ENCODE results near the gene RLN1.

RLN1 gene

DNA sequence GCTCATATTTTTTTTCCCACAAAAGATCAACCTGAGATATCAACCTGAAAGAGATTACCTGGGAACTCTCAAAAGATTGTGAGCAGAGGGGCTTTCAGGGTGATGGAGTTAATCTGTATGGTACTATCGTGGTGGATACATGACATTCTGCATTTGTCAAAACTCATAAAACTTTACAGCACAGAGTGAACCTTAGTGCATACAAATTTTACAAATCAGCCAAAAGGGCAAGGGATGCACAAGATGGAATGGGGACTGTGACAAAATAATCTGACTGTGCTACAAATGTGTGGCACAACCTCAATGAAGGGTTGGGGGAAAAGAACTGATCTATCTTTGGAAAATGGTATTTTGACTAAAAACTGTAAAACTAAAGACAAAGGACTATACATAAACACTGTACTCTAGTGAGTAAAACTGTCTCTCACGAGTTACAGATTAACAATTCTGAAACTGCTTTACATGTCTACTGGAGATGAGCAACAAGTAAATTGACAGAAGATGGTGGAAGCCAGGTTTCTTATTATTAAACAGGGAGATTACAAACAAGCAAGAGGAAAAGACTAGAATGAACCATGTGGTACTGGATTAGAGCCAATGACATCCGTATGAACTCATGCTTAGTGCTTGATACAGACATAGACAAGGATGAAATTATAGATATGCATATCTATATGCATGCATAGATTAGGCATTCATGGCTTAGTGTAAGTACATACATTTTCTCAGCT is 24.8 kb upstream of the RLN1 start:
- Histone ChIP-seq H4K8ac (ENCODE audit: low read depth, low read length) (no peak overlapping the region), H2BK120ac (ENCODE audit: low read depth, low read length) (no peak overlapping the region), H2AK5ac (ENCODE audit: low read depth, low read length) (no peak overlapping the region), H2AFZ (ENCODE audit: low read length) (no peak overlapping the region), H3K23ac (ENCODE audit: low read depth, low read length, poor library complexity) (no peak overlapping the region), H3K4me2 (ENCODE audit: insufficient read depth, low read length, poor library complexity, severe bottlenecking) (no peak overlapping the region), H3K4me1 (ENCODE audit: control insufficient read depth in 2 of 2, insufficient read depth in 1 of 2, low read depth in 1 of 2, low read length in 2 of 2) (no peaks in the 10 kb centered on the region), H2BK12ac (ENCODE audit: low read length) (no peak overlapping the region), H3K36me3 (replicated peaks in 1 of 2; ENCODE audit: control insufficient read depth in 2 of 2, insufficient read depth in 2 of 2, low read length in 2 of 2) (no peaks in the 10 kb centered on the region), H3K9me3 (replicated peaks in 1 of 2; ENCODE audit: control insufficient read depth in 2 of 2, insufficient read depth in 1 of 2, low read depth in 1 of 2, low read length in 2 of 2) (no peaks in the 10 kb centered on the region), H3K9ac (ENCODE audit: low read depth, low read length, poor library complexity) (no peak overlapping the region), H3K18ac (ENCODE audit: low read length) (no peak overlapping the region), H2BK5ac (ENCODE audit: low read length) (no peak overlapping the region), H3K4me3 (ENCODE audit: low read length in 2 of 2) (no peak overlapping the region), H3K14ac (ENCODE audit: low read length) (no peak overlapping the region), H4K91ac (ENCODE audit: low read depth, low read length, poor library complexity) (no peak overlapping the region), H3K79me1 (ENCODE audit: low read depth, low read length) (no peaks in the 10 kb centered on the region), H3K4ac (ENCODE audit: low read length) (no peak overlapping the region), H3K27me3 (ENCODE audit: control insufficient read depth in 3 of 3, insufficient read depth in 3 of 3, low read depth in 1 of 3, low read length in 3 of 3) (no peaks in the 10 kb centered on the region), H3K27ac (replicated peaks; ENCODE audit: low read length) (no peak overlapping the region), H2BK15ac (ENCODE audit: low read length) (no peak overlapping the region)
- no peak for DNase-seq (ENCODE audit: low spot score)
- WGBS, 2 donors (ENCODE audit: extremely low coverage in 2 of 2, insufficient read length in 2 of 2, insufficient replicate concordance in 1 of 2), result no CpG with 5 or more reads among the region's 3 CpGs

DNA sequence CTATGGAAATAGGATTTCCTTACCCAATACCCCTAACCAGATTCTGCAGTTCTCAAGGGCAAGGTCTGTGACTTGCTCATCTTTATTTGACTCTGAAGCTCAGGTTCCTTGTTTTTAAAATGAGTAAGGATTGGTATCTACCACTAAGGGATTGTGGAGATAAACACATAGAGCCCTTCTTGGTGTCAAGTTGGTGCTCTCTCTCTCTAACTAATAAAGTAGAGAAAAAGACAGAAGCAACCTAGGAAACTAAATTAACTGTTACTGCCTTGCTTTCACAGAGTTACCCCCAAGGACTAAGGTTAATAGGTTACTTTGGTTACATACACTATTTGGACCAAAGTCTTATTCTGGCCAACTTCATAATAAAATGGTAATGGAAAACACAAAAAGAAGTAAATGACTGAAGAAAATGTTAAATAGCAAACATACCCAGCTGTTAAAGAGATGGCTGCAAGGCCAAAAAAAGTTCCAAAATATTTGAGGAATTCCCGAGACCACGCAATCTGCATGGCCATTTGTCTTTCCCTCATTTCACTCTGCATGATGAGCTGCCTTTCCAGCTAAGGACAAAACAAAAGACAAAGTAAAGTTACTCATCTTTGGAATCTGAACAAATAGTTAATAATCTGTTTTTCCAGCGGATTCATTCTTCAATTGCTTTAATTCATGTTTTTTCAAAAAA is 21.8 kb upstream of the RLN1 start:
- Histone ChIP-seq H2BK5ac (ENCODE audit: low read length) (no peak overlapping the region), H2AFZ (ENCODE audit: low read length) (no peak overlapping the region), H3K14ac (ENCODE audit: low read length) (no peak overlapping the region), H3K79me1 (ENCODE audit: low read depth, low read length) (no peaks in the 10 kb centered on the region), H3K27me3 (ENCODE audit: control insufficient read depth in 3 of 3, insufficient read depth in 3 of 3, low read depth in 1 of 3, low read length in 3 of 3) (no peaks in the 10 kb centered on the region), H3K4me2 (ENCODE audit: insufficient read depth, low read length, poor library complexity, severe bottlenecking) (no peak overlapping the region), H3K27ac (replicated peaks; ENCODE audit: low read length) (no peak overlapping the region), H4K8ac (ENCODE audit: low read depth, low read length) (no peak overlapping the region), H4K91ac (ENCODE audit: low read depth, low read length, poor library complexity) (no peak overlapping the region), H3K4me1 (ENCODE audit: control insufficient read depth in 2 of 2, insufficient read depth in 1 of 2, low read depth in 1 of 2, low read length in 2 of 2) (no peaks in the 10 kb centered on the region), H3K18ac (ENCODE audit: low read length) (no peak overlapping the region), H2BK15ac (ENCODE audit: low read length) (no peak overlapping the region), H2BK12ac (ENCODE audit: low read length) (no peak overlapping the region), H3K9me3 (replicated peaks in 1 of 2; ENCODE audit: control insufficient read depth in 2 of 2, insufficient read depth in 1 of 2, low read depth in 1 of 2, low read length in 2 of 2) (no peaks in the 10 kb centered on the region), H3K4ac (ENCODE audit: low read length) (no peak overlapping the region), H3K23ac (ENCODE audit: low read depth, low read length, poor library complexity) (no peak overlapping the region), H3K36me3 (replicated peaks in 1 of 2; ENCODE audit: control insufficient read depth in 2 of 2, insufficient read depth in 2 of 2, low read length in 2 of 2) (no peaks in the 10 kb centered on the region), H3K9ac (ENCODE audit: low read depth, low read length, poor library complexity) (no peak overlapping the region), H2AK5ac (ENCODE audit: low read depth, low read length) (no peak overlapping the region), H2BK120ac (ENCODE audit: low read depth, low read length) (no peak overlapping the region), H3K4me3 (ENCODE audit: low read length in 2 of 2) (no peak overlapping the region)
- no peak for DNase-seq (ENCODE audit: low spot score)
- no CpG with 5 or more reads among the region's 3 CpGs for WGBS, 2 donors (ENCODE audit: extremely low coverage in 2 of 2, insufficient read length in 2 of 2, insufficient replicate concordance in 1 of 2)

DNA sequence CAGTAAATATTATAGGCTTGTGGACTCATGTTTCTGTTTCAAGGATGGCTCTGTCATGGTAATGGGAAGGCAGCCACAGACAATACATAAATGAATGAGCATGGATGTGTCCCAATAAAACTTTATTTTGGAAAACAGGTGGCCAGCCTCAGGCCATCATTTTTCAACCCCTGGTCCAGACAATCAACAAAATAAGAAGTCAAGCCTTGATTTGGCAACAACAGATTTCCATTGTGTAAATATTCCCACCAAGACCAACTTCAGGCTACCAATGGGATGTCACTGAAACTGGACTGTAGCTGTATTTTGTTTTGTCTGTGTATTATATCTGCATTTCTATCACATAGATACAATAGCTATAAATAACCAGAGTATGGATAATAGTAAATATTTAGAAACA is 20.7 kb upstream of the RLN1 start:
- no peaks in the 10 kb centered on the region for H3K27me3 ChIP-seq (ENCODE audit: control insufficient read depth in 3 of 3, insufficient read depth in 3 of 3, low read depth in 1 of 3, low read length in 3 of 3)
- no peak overlapping the region for H4K91ac ChIP-seq (ENCODE audit: low read depth, low read length, poor library complexity)
- H3K4me3 ChIP-seq (ENCODE audit: low read length in 2 of 2), result no peak overlapping the region
- no peak overlapping the region for H3K4me2 ChIP-seq (ENCODE audit: insufficient read depth, low read length, poor library complexity, severe bottlenecking)
- no peak overlapping the region for H2BK12ac ChIP-seq (ENCODE audit: low read length)
- H3K9ac ChIP-seq (ENCODE audit: low read depth, low read length, poor library complexity), result no peak overlapping the region
- DNase-seq (ENCODE audit: low spot score), result no peak
- H3K14ac ChIP-seq (ENCODE audit: low read length), result no peak overlapping the region
- no peaks in the 10 kb centered on the region for H3K9me3 ChIP-seq (replicated peaks in 1 of 2; ENCODE audit: control insufficient read depth in 2 of 2, insufficient read depth in 1 of 2, low read depth in 1 of 2, low read length in 2 of 2)
- H2BK15ac ChIP-seq (ENCODE audit: low read length), result no peak overlapping the region
- H3K79me1 ChIP-seq (ENCODE audit: low read depth, low read length), result no peaks in the 10 kb centered on the region
- H2AK5ac ChIP-seq (ENCODE audit: low read depth, low read length), result no peak overlapping the region
- no peak overlapping the region for H4K8ac ChIP-seq (ENCODE audit: low read depth, low read length)
- no peaks in the 10 kb centered on the region for H3K4me1 ChIP-seq (ENCODE audit: control insufficient read depth in 2 of 2, insufficient read depth in 1 of 2, low read depth in 1 of 2, low read length in 2 of 2)
- H3K4ac ChIP-seq (ENCODE audit: low read length), result no peak overlapping the region
- H3K23ac ChIP-seq (ENCODE audit: low read depth, low read length, poor library complexity), result no peak overlapping the region
- no peak overlapping the region for H2AFZ ChIP-seq (ENCODE audit: low read length)
- no peak overlapping the region for H3K27ac ChIP-seq (replicated peaks; ENCODE audit: low read length)
- no peak overlapping the region for H2BK5ac ChIP-seq (ENCODE audit: low read length)
- H3K18ac ChIP-seq (ENCODE audit: low read length), result no peak overlapping the region
- no peak overlapping the region for H2BK120ac ChIP-seq (ENCODE audit: low read depth, low read length)
- no peaks in the 10 kb centered on the region for H3K36me3 ChIP-seq (replicated peaks in 1 of 2; ENCODE audit: control insufficient read depth in 2 of 2, insufficient read depth in 2 of 2, low read length in 2 of 2)

DNA sequence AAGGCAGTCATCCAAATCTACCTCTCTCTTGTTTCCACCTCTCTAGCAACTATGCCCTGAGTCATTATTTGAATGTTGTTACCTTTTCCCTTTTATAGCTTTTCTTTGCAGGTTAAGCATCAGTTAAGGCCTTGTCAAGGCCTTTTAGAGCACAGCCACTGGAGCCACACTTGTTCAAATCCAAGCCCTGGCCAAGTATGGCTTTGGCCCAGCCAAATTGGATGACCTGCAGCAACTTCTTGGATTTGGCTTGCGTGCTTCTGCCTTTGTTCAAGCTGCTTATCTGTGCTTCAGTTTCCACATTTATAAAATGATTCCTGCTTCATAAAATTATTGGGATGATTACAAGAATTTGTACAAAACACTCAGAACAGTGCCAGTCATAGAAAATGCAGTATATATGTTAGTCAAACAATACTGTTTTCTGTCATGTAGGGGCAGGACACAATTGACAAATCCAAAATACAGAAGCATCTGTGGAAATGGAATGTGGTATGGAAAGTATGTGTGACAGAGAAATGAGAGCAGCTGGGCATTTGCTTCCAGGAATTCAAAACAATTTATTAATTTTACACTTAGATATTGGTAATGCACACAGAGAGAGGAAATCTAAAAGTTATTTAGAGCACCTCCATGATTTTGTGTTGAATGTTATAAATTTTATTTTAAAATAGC is 17.9 kb upstream of the RLN1 start:
- H3K9me3 ChIP-seq (replicated peaks in 1 of 2; ENCODE audit: control insufficient read depth in 2 of 2, insufficient read depth in 1 of 2, low read depth in 1 of 2, low read length in 2 of 2), result no peaks in the 10 kb centered on the region
- no peak overlapping the region for H2BK15ac ChIP-seq (ENCODE audit: low read length)
- no peaks in the 10 kb centered on the region for H3K4me1 ChIP-seq (ENCODE audit: control insufficient read depth in 2 of 2, insufficient read depth in 1 of 2, low read depth in 1 of 2, low read length in 2 of 2)
- no peaks in the 10 kb centered on the region for H3K79me1 ChIP-seq (ENCODE audit: low read depth, low read length)
- H2AK5ac ChIP-seq (ENCODE audit: low read depth, low read length), result no peak overlapping the region
- H2BK120ac ChIP-seq (ENCODE audit: low read depth, low read length), result no peak overlapping the region
- no peak overlapping the region for H3K14ac ChIP-seq (ENCODE audit: low read length)
- H3K27me3 ChIP-seq (ENCODE audit: control insufficient read depth in 3 of 3, insufficient read depth in 3 of 3, low read depth in 1 of 3, low read length in 3 of 3), result no peaks in the 10 kb centered on the region
- H2AFZ ChIP-seq (ENCODE audit: low read length), result no peak overlapping the region
- H4K8ac ChIP-seq (ENCODE audit: low read depth, low read length), result no peak overlapping the region
- no peak for DNase-seq (ENCODE audit: low spot score)
- no peak overlapping the region for H3K4ac ChIP-seq (ENCODE audit: low read length)
- H3K36me3 ChIP-seq (replicated peaks in 1 of 2; ENCODE audit: control insufficient read depth in 2 of 2, insufficient read depth in 2 of 2, low read length in 2 of 2), result no peaks in the 10 kb centered on the region
- no peak overlapping the region for H3K9ac ChIP-seq (ENCODE audit: low read depth, low read length, poor library complexity)
- no peak overlapping the region for H2BK5ac ChIP-seq (ENCODE audit: low read length)
- H4K91ac ChIP-seq (ENCODE audit: low read depth, low read length, poor library complexity), result no peak overlapping the region
- no peak overlapping the region for H3K27ac ChIP-seq (replicated peaks; ENCODE audit: low read length)
- H3K18ac ChIP-seq (ENCODE audit: low read length), result no peak overlapping the region
- H3K4me2 ChIP-seq (ENCODE audit: insufficient read depth, low read length, poor library complexity, severe bottlenecking), result no peak overlapping the region
- H3K23ac ChIP-seq (ENCODE audit: low read depth, low read length, poor library complexity), result no peak overlapping the region
- no peak overlapping the region for H3K4me3 ChIP-seq (ENCODE audit: low read length in 2 of 2)
- no CpG with 5 or more reads among the region's 1 CpG for WGBS, 2 donors (ENCODE audit: extremely low coverage in 2 of 2, insufficient read length in 2 of 2, insufficient replicate concordance in 1 of 2)
- H2BK12ac ChIP-seq (ENCODE audit: low read length), result no peak overlapping the region

All from neuronal stem cell (in vitro differentiated cells).